Astrocyte (in vitro differentiated cells and primary cell): ENCODE results near the gene CCDC80. TPM values are rescaled to one million over a fixed set of nuclear protein-coding genes. Genes with fewer than 3 reads are reported as not detected.

Experiments
- DNase-seq: peaks from one replicate; pipeline ENCODE4 v3.0.0-alpha.2; 2010; ENCODE audit warnings: low read depth
- FAIRE-seq: peaks from 2 replicates; lab custom pipeline; 2011; peaks lifted over from hg19 to GRCh38; lab: Jason Lieb, UNC
- H2AFZ ChIP-seq: 2 replicates; pipeline ENCODE4 v1.6.0; 2012; ENCODE audit warnings: low read depth, low read length, inconsistent platforms
- H3K27ac ChIP-seq: 2 replicates; pipeline ENCODE4 v1.5.1; 2011; ENCODE audit warnings: low read depth, low read length, inconsistent platforms
- H3K27me3 ChIP-seq: 2 replicates; pipeline ENCODE4 v1.6.0; 2011; ENCODE audit warnings: low read length, inconsistent platforms; ENCODE audit not compliant: insufficient read depth
- H3K36me3 ChIP-seq: 2 replicates; pipeline ENCODE4 v1.5.1; 2011; ENCODE audit warnings: low read length, inconsistent platforms; ENCODE audit not compliant: insufficient read depth
- H3K4me1 ChIP-seq: 2 replicates; pipeline ENCODE4 v1.5.1; 2011; ENCODE audit warnings: low read length, inconsistent platforms; ENCODE audit not compliant: insufficient read depth
- H3K4me2 ChIP-seq: 2 replicates; pipeline ENCODE4 v1.6.0; 2012; ENCODE audit warnings: low read length, inconsistent platforms
- H3K4me3 ChIP-seq: 2 replicates; pipeline ENCODE4 v1.5.1; 2011; ENCODE audit warnings: low read depth, mild to moderate bottlenecking, low read length, inconsistent platforms; ENCODE audit not compliant: insufficient read depth
- H3K79me2 ChIP-seq: 2 replicates; pipeline ENCODE4 v1.6.0; 2012; ENCODE audit warnings: mild to moderate bottlenecking, low read length, inconsistent platforms; ENCODE audit not compliant: insufficient read depth
- H3K9ac ChIP-seq: 2 replicates; pipeline ENCODE4 v1.6.0; 2012; ENCODE audit warnings: mild to moderate bottlenecking, low read length, inconsistent platforms
- H3K9me3 ChIP-seq: 2 replicates; pipeline ENCODE4 v1.5.1; 2012; ENCODE audit warnings: low read depth, mild to moderate bottlenecking, low read length, inconsistent platforms; ENCODE audit not compliant: insufficient read depth
- H4K20me1 ChIP-seq: 2 replicates; pipeline ENCODE4 v1.6.0; 2012; ENCODE audit warnings: low read length, inconsistent platforms; ENCODE audit not compliant: insufficient read depth
- H3K27ac Mint-ChIP-seq: one replicate; pipeline ENCODE4 v1.8.0; 2021; ENCODE audit warnings: mild to moderate bottlenecking, mixed read lengths; ENCODE audit not compliant: unreplicated experiment
- H3K27me3 Mint-ChIP-seq: one replicate; pipeline ENCODE4 v1.8.0; 2021; ENCODE audit warnings: low read depth, mixed read lengths; ENCODE audit not compliant: unreplicated experiment
- H3K36me3 Mint-ChIP-seq: one replicate; pipeline ENCODE4 v1.8.0; 2021; ENCODE audit warnings: low read depth, mixed read lengths; ENCODE audit not compliant: unreplicated experiment
- H3K4me1 Mint-ChIP-seq: one replicate; pipeline ENCODE4 v1.8.0; 2021; ENCODE audit warnings: low read depth, mixed read lengths; ENCODE audit not compliant: unreplicated experiment
- H3K4me3 Mint-ChIP-seq: one replicate; pipeline ENCODE4 v1.8.0; 2021; ENCODE audit warnings: mild to moderate bottlenecking, moderate library complexity, mixed read lengths; ENCODE audit not compliant: unreplicated experiment
- H3K9me3 Mint-ChIP-seq: one replicate; pipeline ENCODE4 v1.8.0; 2021; ENCODE audit warnings: mild to moderate bottlenecking, mixed read lengths; ENCODE audit not compliant: unreplicated experiment
- EZH2 ChIP-seq: IDR thresholded peaks from 2 replicates; pipeline ENCODE4 v1.6.1; 2012; ENCODE audit warnings: mild to moderate bottlenecking, low read length, inconsistent platforms; ENCODE audit not compliant: insufficient read depth
- total RNA-seq: library from RNA; stranded (reverse); gene quantifications from 2 replicates; pipeline ENCODE4 v1.2.1, GENCODE V29; 2021
- TF ChIP-seq, protein P1 (sequence below): IDR thresholded peaks from 2 replicates; pipeline ENCODE4 v1.5.1; 2011; ENCODE audit warnings: low read depth, mild to moderate bottlenecking, inconsistent platforms, low read length, moderate library complexity; ENCODE audit not compliant: insufficient read depth

Gene CCDC80
- total RNA-seq, 1 donor from 2014 or later, result 272 TPM

DNA sequence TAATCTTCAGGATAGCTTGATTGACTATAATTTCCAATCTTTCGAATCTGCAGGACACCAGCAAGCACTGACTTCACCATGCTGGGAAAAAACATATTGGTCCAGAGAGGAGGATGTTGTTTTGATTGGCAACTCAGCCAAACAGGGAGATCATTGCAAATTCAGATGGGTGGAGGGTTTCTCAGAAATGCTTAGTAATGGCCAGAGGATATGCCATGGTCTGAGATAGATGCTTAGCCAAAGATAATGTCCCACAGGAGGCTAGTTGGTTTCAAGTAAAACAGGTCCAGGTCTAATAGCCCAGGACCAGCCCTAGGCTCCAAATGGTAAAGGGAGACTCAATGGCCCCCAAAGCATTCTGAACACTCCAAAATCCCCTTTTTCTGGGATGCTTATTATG, 46.7 kb upstream of the CCDC80 start:
- TF ChIP-seq, protein P1, sequence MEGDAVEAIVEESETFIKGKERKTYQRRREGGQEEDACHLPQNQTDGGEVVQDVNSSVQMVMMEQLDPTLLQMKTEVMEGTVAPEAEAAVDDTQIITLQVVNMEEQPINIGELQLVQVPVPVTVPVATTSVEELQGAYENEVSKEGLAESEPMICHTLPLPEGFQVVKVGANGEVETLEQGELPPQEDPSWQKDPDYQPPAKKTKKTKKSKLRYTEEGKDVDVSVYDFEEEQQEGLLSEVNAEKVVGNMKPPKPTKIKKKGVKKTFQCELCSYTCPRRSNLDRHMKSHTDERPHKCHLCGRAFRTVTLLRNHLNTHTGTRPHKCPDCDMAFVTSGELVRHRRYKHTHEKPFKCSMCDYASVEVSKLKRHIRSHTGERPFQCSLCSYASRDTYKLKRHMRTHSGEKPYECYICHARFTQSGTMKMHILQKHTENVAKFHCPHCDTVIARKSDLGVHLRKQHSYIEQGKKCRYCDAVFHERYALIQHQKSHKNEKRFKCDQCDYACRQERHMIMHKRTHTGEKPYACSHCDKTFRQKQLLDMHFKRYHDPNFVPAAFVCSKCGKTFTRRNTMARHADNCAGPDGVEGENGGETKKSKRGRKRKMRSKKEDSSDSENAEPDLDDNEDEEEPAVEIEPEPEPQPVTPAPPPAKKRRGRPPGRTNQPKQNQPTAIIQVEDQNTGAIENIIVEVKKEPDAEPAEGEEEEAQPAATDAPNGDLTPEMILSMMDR, result no peak
- no peak for TF ChIP-seq EZH2
- H4K20me1 ChIP-seq, result no peaks in the 10 kb centered on the region
- H3K4me3 ChIP-seq, result no peak overlapping the region
- Mint-ChIP-seq H3K36me3 (no peaks in the 10 kb centered on the region), H3K4me1 (peaks cover 43% of the 10 kb centered on the region), H3K9me3 (peaks cover 7% of the 10 kb centered on the region), H3K27ac (peak overlapping the region; percentile 7), H3K27me3 (no peaks in the 10 kb centered on the region), H3K4me3 (no peak overlapping the region)
- H3K79me2 ChIP-seq, result no peaks in the 10 kb centered on the region
- no peak overlapping the region for H3K9ac ChIP-seq
- no peak overlapping the region for H2AFZ ChIP-seq
- peak overlapping the region; percentile 29 for H3K4me2 ChIP-seq
- H3K9me3 ChIP-seq, result no peaks in the 10 kb centered on the region
- DNase-seq (no peak), FAIRE-seq (no peak)
- H3K27ac ChIP-seq, result peak overlapping the region; percentile 16
- H3K36me3 ChIP-seq, result no peaks in the 10 kb centered on the region
- H3K27me3 ChIP-seq, result no peaks in the 10 kb centered on the region
- peaks cover 36% of the 10 kb centered on the region for H3K4me1 ChIP-seq

DNA sequence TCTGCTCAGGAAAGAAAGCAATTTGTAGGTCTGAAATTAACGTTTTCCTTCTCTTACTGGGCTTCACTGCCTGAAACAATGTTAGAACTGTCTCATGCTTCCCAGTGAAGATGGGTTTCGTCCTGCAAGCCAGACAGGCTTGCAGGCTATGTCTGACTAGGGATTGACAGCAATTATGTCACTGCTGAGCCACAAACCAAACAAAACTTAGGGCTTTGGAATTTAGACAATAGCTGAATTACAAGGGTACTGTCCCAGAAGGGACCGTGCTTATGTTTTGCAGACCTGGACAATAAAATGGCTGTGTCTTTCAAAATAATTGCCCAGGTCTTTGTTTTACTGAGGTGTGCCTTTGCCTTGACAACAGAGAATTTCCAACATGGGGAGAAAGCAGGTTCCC, 46.3 kb upstream of the CCDC80 start:
- H3K36me3 ChIP-seq, result no peaks in the 10 kb centered on the region

More for the DNA sequence above, 46.3 kb upstream of the CCDC80 start:
- H3K9ac ChIP-seq, result no peak overlapping the region
- Mint-ChIP-seq H3K4me1 (peaks cover 43% of the 10 kb centered on the region), H3K36me3 (no peaks in the 10 kb centered on the region), H3K4me3 (no peak overlapping the region), H3K9me3 (peaks cover 4% of the 10 kb centered on the region), H3K27ac (peak overlapping the region; percentile 7), H3K27me3 (no peaks in the 10 kb centered on the region)
- no peak overlapping the region for H3K4me3 ChIP-seq
- peak overlapping the region; percentile 48 for H2AFZ ChIP-seq
- peak overlapping the region; percentile 16 for H3K27ac ChIP-seq
- H3K4me1 ChIP-seq, result peaks cover 40% of the 10 kb centered on the region
- DNase-seq, result no peak
- no peak for FAIRE-seq
- H3K4me2 ChIP-seq, result peak overlapping the region; percentile 29
- H4K20me1 ChIP-seq, result no peaks in the 10 kb centered on the region
- no peaks in the 10 kb centered on the region for H3K9me3 ChIP-seq
- H3K27me3 ChIP-seq, result no peaks in the 10 kb centered on the region
- TF ChIP-seq, protein P1, result no peak
- TF ChIP-seq EZH2, result no peak
- H3K79me2 ChIP-seq, result no peaks in the 10 kb centered on the region
